ENCODE results near the gene OR52K2.
"Not testable (repeated sequence)": the region's sequence is repeated elsewhere in the genome, so short reads cannot be mapped to it uniquely, and the experiment has no call there.

Gene OR52K2

DNA sequence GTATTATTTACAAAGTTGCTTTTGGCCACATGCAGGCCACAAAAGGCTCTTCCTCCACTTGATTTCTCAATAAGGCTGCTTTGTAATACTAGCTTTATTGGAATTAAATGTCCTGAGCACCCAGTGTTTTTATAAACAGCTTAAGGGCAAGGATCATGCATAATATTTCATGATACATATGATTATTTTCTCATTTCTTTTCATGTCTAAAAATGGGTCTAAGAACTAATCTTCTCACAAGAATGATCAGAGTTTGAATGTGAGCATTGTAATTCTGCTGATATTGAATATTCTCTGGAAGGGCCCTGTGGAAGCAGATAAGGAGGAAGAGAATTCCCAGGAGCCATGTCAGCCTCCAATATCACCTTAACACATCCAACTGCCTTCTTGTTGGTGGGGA lies at the start of gene OR52K2:
Gene OR52K2, plus strand, starts transcription at position 301 of the 400 bp plus-strand sequence. Its CDS starts 45 bp downstream, at position 346.
- DNase-seq (ENCODE audit: low spot score), result no peak

DNA sequence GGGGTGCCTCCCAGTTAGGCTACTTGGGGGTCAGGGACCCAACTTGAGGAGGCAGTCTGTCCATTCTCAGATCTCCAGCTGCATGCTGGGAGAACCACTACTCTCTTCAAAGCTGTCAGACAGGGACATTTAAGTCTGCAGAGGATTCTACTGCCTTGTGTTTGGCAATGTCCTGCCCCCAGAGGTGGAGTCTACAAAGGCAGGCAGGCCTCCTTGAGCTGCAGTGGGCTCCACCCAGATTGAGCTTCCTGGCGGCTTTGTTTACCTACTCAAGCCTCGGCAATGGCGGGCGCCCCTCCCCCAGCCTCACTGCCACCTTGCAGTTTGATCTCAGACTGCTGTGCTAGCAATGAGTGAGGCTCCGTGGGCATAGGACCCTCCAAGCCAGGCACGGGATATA lies 42.9 kb upstream of the OR52K2 start:
- DNase-seq (ENCODE audit: low spot score), result not testable (repeated sequence)

DNA sequence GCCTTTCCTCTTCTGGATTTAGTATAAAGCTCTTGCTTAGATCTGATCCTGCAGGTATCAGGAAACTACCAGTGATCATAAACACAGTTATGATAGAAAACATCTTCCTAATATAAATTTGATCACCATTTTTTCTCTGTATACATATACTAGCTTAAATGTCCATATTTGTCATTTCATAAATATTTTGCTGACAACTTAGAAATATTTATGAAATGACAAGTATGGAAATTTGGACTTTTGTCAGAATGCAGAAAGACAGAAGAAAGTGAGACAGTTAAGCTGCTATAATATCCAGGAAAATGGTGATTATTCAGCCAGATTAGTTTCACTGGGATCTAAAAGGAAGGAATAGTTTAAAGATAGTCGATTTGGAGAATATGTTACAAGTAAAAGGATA lies 32.8 kb upstream of the OR52K2 start:
- DNase-seq (ENCODE audit: low spot score), result no peak

DNA sequence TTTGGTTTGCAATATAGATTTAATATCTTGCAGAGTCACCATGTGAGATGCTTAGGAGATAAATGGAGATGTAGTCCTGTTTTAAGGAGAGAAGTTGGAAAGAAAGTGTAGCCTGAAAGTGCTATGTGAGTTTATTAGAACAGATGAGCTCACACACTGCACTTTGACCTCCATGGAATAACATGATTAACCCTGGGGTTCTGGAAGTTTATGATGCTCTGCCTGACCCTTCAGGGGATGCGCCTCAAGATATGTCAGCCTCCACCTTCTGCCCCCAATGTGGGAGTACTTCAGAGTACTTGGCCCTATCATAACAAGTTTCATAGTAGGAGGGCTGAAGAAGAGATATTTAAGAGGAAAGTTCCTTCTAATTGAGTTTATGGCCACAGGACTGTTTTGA lies 32.3 kb upstream of the OR52K2 start:
- no peak for DNase-seq (ENCODE audit: low spot score)

DNA sequence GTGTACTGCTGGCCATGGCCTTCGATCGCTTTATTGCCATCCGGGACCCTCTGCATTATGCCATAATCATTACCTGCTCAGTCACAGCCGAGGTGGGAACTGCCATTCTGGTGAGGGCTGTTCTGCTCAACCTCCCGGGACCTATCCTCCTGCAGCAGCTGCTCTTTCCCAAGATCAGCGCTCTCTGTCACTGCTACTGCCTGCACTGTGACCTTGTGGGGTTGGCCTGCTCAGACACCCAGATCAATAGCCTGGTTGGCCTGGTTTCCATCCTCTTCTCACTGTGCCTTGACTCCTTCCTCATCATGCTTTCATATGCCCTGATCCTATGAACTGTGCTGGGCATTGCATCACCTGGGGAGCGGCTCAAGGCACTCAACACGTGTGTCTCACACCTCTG lies 30.7 kb upstream of the OR52K2 start:
- no peak for DNase-seq (ENCODE audit: low spot score)

DNA sequence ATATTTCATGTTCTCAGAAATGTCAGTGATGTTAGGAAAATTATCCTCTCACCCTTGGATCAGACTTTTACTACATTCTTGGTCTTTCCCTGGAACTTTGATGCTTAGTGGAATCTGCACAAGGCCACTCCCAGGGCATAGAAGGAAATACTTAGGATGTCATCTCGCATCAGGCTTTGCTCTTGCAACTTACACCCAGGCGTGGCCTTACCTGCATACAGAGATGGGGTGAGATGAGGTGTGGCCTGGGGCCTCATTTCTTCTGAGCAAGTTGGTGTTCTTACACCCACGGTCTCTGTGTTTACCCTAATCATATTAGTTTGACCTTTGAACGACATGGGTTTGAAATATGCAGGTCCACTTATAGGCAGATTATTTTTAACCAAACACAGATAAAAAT lies 19.0 kb upstream of the OR52K2 start:
- DNase-seq (ENCODE audit: low spot score), result no peak

DNA sequence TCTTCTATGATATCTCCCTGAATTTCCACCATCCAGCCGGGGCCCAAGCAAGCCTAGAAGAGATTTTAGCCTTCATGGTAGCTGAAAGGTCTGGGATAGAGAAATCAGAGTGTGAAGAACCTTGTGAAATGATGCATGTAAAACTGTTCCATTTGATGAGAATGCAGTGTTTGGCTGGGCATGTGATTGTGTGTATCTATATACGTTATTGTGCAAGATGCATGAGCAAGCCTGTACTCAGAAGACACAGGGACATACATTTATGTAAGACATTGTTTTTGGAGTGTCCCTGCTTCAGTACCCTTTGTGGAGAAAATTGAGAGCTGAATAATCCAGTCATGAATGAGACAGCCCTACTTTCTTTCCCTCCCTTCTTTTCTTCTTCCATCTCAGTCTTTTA lies 15.2 kb upstream of the OR52K2 start:
- DNase-seq (ENCODE audit: low spot score), result no peak

DNA sequence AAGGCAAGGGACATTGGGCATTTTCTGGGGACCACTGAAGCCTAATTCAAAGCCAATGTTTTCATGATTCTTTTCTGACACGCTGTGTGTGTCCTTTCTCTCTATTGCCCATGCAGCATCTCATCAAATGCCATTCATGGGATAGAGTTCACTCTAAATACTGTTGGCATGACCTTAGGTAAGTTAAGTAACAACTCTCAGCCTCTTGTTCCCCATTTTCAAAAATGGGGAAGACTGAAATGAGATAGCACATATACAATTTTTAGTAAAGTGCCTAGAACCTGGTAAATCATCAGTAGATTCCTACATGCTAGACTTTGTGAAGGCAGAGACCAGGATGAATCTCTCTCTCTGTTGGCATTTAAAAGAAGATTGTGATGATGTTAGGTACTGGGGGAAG lies 12.7 kb upstream of the OR52K2 start:
- no peak for DNase-seq (ENCODE audit: low spot score)

DNA sequence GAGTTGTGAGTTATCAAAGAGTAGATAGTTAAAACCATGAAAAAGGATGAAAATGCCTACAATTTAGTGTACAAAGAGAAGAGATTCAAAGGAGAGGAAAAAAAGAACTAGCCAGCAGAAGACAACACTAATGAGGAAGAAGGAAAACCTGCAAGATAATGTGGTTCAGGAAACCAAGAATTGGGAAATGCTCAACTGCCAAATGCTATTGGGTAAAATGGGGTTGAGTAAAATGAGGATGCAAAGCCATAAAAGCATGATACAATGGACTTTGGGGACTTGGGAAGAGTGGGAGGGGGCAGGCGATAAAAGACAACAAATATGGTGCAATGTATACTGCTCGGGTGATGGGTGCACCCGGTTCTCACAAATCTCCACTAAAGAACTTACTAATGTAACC lies 7.6 kb upstream of the OR52K2 start:
- no peak for DNase-seq (ENCODE audit: low spot score)

DNA sequence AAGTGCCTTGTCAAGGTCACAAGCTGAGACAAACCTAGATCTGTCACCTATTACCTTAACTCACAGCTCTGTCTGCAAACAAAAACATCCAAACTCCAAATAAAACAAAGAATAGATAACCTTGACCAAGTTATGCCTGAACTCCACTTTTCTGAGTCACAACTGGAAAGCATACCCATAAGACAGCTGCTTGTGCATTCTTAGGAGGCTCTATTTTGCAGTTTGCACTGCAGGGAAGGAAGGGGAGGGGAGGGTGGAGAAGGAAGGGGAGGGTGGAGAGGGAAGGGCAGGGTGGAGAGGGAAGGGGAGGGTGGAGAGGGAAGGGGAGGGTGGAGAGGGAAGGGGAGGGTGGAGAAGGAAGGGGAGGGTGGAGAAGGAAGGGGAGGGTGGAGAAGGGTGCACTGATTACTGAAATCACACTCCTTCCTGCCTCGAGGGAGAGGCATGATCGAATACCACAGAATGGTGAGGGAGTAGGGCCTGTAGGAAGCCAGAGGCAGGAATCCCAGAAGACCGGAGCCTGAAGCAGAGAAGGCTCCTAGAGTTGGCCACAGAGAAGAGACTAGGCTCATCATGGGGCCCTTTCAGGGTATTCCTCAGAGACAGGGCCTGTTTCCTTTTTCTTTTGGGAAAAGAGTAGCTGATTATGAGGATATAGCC lies 5.7 kb upstream of the OR52K2 start:
- DNase-seq (ENCODE audit: low spot score), result no peak

DNA sequence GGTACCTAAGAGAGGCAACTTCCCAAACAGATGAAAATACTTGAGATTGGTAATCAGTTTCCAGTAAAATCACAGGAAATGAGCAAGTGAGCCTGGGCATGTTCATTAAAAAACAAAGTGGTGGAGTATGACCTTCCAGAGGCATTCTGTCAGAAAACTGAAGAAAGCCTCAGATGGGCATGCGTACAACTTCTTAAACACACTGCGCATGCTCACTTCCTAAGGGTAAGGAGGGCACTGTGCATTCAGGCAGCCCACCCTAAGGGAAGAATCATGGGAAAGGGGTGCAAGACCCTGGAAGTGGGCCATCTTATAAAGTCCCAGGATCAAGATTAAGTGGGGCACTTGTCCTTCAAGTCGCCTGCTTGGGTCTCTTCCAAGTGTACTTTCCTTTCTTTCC lies 4.0 kb downstream of the OR52K2 start:
- DNase-seq (ENCODE audit: low spot score), result no peak

DNA sequence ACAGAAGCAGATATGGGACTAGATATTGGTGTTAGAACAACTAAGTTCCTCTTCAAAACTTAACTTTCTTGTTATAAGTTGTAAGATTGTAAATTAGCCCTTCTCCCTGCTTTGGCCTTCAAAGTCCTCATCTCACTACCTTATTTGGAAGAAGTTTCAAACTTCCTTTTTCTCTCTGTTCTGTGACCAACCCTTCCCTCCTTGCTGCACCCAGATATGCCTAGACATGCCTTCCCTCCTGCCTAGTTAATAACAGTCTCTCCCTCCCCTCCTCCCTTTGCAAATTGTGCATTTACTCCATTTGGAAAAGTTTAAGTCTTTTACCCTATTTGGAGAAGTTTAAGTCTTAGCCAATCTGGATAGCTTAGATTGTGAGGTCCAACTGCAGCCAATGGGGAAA lies 4.9 kb downstream of the OR52K2 start:
- DNase-seq (ENCODE audit: low spot score), result no peak

DNA sequence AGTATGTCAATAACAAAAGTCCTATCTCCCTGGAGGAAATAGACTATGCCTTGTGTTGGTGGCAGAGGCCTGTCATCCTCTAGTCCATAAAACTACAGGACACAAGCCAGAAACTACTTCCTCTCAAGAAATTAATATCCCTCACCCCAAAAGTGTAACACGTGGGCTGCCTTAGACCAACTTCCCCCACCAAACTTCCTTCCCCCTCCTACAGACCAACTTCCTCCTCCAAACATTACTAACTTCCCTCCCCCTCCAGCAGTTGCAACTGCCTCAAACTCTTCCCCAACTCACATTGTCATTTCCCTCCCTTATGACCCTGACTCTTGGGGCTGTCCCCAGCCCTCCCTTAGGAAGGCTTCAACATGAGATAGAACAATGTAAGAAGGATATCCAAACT lies 6.3 kb downstream of the OR52K2 start:
- no peak for DNase-seq (ENCODE audit: low spot score)

DNA sequence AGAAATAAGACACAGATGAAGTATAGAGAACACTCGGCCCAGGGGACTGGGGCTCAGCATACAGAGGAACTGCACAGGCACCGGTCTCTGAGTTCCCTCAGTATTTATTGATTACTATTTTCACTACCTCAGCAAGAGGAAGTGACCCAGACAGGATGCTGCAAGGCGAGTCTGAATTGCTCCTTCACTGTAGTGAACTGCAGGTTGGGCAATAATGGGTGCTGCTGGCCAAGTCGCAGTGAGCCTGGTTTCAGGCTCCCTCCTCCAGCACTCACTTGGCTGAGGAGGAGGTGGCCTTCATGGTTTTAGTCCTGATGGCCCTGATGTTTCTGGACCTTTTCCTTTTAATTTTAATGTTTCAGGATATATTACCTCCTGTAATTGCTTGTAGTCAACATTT lies 10.4 kb downstream of the OR52K2 start:
- DNase-seq (ENCODE audit: low spot score), result no peak

DNA sequence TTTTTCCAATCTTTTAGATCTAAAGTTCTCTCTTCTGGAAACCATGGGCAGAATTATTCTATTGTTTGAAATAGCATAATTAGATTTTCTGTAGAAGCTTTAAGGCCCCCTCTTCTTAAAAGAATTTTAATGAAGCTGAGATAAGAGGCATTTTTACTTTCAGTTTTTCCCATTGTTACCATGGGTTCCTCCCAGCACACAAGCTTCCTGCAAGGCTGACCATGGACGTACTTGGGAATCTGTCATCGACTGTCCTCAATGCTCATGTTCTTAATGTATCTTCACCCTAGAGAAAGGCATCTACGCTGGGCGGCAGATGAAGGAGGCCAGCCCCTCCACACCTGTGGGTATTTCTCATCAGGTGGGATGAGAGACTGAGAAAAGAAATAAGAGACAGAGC lies 11.1 kb downstream of the OR52K2 start:
- no peak for DNase-seq (ENCODE audit: low spot score)

DNA sequence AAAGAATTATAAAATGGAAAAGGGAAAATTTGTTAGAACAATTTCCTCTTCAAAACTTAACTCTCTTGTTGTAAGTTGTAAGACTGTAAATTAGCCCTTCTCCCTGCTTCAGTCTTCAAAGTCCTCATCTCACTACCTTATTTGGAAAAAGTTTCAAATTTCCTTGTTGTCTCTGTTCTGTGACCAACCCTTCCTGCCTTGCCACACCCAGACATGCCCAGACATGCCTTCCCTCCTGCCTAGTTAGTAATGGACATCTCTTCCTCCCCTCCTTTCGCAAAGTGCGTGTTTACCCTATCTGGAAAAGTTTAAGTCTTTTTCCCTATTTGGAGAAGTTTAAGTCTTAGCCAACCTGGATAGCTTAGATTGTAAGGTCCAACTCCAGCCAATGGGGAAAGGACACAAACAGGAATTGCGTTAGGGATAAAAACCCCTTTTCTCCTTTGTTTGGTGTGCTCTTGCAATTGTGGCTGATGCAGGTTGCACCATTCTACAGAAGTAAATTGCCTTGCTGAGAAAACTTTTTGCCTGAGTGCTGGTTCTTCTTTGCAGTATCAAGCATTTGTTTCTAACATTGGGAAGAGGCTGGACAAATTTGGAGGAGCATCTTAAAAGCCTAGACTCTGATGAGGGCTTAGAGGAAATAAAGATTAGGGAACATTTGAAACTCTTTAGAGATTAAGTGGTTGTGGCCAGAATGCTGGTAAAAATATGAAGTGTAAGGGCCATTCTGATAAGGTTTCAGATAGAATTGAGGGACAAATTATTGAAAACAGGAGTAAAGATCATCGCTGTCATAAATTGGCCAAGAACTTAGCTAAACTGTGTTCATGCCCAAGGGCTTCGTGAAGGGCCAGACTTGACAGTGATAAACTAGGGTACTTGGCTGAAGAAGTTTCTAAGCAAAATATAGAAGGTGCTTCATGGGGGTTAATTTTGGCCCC lies 15.4 kb downstream of the OR52K2 start:
- no peak for DNase-seq (ENCODE audit: low spot score)

DNA sequence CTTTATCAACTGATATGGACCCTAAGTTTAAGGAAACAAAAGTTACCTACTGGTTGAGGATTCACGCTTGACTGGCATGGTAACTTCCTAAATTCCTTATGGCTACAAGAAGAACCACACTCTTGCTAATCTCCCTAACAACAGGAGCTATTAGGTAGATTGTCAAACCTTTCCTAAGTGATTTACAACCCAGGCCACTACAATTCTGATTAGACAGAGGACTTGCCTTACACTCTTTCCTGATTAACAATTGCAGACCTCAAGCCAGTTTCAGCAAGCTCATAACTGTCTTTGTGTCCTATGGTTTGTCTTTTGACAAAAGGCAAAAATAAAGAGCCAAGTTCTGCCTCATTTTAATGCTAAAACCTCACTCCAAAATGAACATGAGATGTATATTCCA lies 16.3 kb downstream of the OR52K2 start:
- DNase-seq (ENCODE audit: low spot score), result no peak

DNA sequence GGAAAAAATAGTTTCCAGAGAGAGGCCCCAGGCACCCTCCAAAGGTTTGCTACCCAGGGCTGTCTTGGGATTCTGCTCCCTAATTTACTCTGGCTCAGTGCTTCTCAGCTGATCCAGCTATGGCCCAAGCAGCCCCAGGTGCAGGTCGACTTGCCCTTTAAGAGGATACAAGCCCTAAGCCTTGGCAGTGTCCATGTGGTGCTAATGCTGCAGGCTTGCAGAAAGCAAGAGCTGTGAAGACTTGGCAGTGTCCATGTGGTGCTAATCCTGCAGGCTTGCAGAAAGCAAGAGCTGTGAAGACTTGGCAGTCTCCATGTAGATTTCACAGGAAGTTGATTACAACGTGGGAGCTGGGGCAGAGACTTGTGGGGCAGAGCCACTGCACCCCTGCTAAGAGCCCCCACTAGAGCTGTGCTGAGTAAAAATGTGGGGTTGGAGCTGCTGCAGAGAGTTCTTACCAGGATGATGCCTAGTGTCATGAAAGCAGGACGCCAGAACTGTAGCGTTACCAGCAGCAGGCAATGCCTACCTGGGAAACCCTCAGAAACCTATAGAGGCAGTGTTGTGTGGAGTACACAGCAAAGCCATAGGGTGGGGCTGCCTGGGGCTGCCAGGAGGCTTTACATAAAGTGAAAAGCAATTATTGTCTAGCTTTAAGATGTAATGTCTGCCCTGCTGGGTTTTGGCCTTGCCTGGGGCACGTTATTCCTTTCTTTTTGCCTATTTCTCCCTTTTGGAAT lies 17.2 kb downstream of the OR52K2 start:
- no peak for DNase-seq (ENCODE audit: low spot score)

DNA sequence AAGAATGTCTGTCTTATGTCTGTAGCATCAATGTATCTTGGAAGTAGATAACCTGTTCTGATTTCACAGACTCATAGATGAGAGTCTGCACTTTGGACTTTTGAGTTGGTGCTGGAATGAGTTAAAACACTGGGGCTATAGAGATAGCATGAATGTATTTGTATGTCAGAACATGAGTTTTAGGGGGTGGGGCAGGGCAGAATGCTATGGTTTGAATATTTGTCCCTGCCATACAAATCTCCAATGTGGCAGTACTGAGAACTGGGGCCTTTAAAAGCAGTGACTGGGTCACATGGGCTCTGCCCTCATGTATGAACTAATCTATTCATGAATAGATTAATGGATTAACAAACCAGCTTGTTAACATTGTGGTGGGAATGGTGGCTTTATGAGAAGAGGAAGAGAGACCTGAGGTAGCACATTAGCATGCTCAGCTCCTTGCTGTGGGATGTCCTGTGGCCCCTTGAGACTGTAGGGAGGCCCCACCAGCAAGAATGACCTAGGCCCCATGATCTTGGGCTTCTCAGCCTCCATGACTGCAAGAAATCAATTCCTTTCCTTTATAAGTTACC lies 17.9 kb downstream of the OR52K2 start:
- no peak for DNase-seq (ENCODE audit: low spot score)

DNA sequence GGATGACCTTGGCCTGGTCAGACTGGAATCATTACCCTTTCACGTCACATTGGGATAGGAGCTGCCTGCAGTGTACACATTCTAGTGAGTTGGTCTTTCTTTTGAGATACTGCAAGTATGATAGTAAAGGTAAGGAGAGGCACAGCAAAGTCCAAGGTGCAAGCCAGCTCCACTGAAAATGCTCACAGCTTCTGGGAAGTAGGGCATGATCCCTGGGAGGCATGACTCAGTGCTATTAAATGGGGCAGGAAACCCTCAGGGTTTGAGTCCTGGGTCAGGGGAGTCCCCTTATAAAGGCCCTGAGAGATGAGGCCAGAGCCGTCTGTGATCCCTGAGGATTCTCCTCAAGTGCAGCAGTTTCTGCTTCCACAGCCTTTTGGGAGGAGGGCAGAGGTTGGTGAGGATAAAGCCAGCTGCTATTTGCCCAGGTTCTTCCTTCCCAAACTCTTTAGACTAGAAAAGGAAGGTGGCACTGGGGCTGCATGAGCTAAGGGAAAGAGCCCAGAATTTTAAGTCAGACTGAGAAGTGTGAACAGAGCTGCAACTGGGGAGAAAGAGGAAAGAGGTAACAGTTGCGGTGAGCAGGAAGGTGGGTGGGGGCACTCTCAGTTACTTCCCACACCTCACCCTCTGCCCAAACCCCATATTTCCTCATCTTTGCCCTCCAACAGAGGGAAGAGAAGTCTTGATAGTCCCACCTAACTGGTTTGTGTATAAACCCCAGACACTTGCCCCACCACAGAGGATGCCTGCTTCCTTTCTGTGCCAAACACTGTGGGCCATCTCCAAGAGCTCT lies 18.9 kb downstream of the OR52K2 start:
- DNase-seq (ENCODE audit: low spot score), result no peak

DNA sequence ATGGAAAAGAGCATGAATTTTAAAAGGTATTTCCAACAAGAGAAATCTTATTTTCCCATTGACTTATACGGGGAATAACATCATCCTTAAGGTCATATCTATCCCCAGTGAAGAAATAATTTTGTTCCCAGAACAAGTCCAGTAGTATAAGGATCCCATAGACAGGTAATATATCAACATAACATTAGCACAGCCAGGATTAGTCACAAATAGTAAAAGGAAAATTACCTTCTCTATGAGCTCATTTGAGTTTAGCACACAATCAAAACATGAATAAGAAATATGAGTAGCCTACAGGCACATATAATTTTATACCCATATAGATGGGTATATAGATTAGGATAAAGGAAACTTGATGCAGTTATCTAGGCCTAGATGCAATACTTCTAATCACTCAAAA lies 30.5 kb downstream of the OR52K2 start:
- no peak for DNase-seq (ENCODE audit: low spot score)

Measured in germinal center (tissue), 1 donor.